Parathyroid adenoma (tissue), 2 donors: ENCODE results near the gene AP5B1.

Experiments
- H2AFZ ChIP-seq: fragments of 300-600 bp; sonication (generic); one replicate; pipeline ENCODE4 v1.7.0; 2017; ENCODE audit warnings: antibody characterized with exemption, mild to moderate bottlenecking
- H3K27ac ChIP-seq: fragments of 300-600 bp; sonication (generic); one replicate; pipeline ENCODE4 v1.7.0; 2017
- H3K27me3 ChIP-seq: fragments of 300-600 bp; sonication (generic); one replicate; pipeline ENCODE4 v1.7.0; 2017; ENCODE audit warnings: low read length; ENCODE audit not compliant: control insufficient read depth, insufficient read depth
- H3K36me3 ChIP-seq: fragments of 300-600 bp; sonication (generic); one replicate; pipeline ENCODE4 v1.7.0; 2017; ENCODE audit warnings: low read length; ENCODE audit not compliant: control insufficient read depth, insufficient read depth
- H3K4me1 ChIP-seq: fragments of 300-600 bp; sonication (generic); one replicate; pipeline ENCODE4 v1.7.0; 2017; ENCODE audit warnings: control low read depth
- H3K4me2 ChIP-seq: fragments of 300-600 bp; sonication (generic); one replicate; pipeline ENCODE4 v1.7.0; 2017; ENCODE audit warnings: low read length
- H3K4me3 ChIP-seq: fragments of 300-600 bp; sonication (generic); one replicate; pipeline ENCODE4 v1.7.0; 2017; ENCODE audit warnings: low read depth, low read length
- H3K79me2 ChIP-seq: fragments of 300-600 bp; sonication (generic); one replicate; pipeline ENCODE4 v1.7.0; 2017; ENCODE audit warnings: control low read depth
- H3K9ac ChIP-seq: fragments of 300-600 bp; sonication (generic); one replicate; pipeline ENCODE4 v1.7.0; 2017; ENCODE audit warnings: mild to moderate bottlenecking
- H3K9me3 ChIP-seq: fragments of 300-600 bp; sonication (generic); one replicate; pipeline ENCODE4 v1.7.0; 2017; ENCODE audit warnings: low read length; ENCODE audit not compliant: control insufficient read depth
- CTCF ChIP-seq: fragments of 300-600 bp; sonication (generic); IDR thresholded peaks from one replicate; pipeline ENCODE4 v1.7.0; 2017; ENCODE audit warnings: antibody characterized with exemption, mild to moderate bottlenecking
- donor health status: primary hyperparathyroidism.

AP5B1 gene

GRCh38 chr11:65809496-65809895 lies 28.7 kb upstream of the AP5B1 start:
- Histone ChIP-seq H3K9ac (no peak overlapping the region), H3K27me3 (no peaks in the 10 kb centered on the region), H3K9me3 (no peaks in the 10 kb centered on the region), H3K36me3 (no peaks in the 10 kb centered on the region), H3K4me3 (no peak overlapping the region), H3K79me2 (no peaks in the 10 kb centered on the region), H3K4me2 (no peak overlapping the region), H2AFZ (no peak overlapping the region), H3K4me1 (no peaks in the 10 kb centered on the region), H3K27ac (no peak overlapping the region)
- no peak for TF ChIP-seq CTCF

GRCh38 chr11:65808744-65809341 lies 28.1 kb upstream of the AP5B1 start:
- no peak for TF ChIP-seq CTCF
- no peak overlapping the region for H3K27ac ChIP-seq
- no peak overlapping the region for H3K4me3 ChIP-seq
- H3K79me2 ChIP-seq: no peaks in the 10 kb centered on the region
- H3K4me1 ChIP-seq: no peaks in the 10 kb centered on the region
- H3K9me3 ChIP-seq: no peaks in the 10 kb centered on the region
- H3K9ac ChIP-seq: no peak overlapping the region
- H3K36me3 ChIP-seq: no peaks in the 10 kb centered on the region
- no peak overlapping the region for H3K4me2 ChIP-seq
- H3K27me3 ChIP-seq: no peaks in the 10 kb centered on the region
- H2AFZ ChIP-seq: no peak overlapping the region

GRCh38 chr11:65806979-65807378 lies 26.2 kb upstream of the AP5B1 start:
- no peak overlapping the region for H3K4me2 ChIP-seq
- no peaks in the 10 kb centered on the region for H3K36me3 ChIP-seq
- no peak overlapping the region for H3K9ac ChIP-seq
- no peak overlapping the region for H3K27ac ChIP-seq
- TF ChIP-seq CTCF: no peak
- no peak overlapping the region for H3K4me3 ChIP-seq
- H3K9me3 ChIP-seq: no peaks in the 10 kb centered on the region
- H3K27me3 ChIP-seq: no peaks in the 10 kb centered on the region
- H2AFZ ChIP-seq: no peak overlapping the region
- H3K4me1 ChIP-seq: no peaks in the 10 kb centered on the region
- H3K79me2 ChIP-seq: no peaks in the 10 kb centered on the region

- no peak for TF ChIP-seq CTCF
- Histone ChIP-seq H3K9ac (no peak overlapping the region), H3K4me3 (no peak overlapping the region), H3K27me3 (no peaks in the 10 kb centered on the region), H3K4me2 (no peak overlapping the region), H2AFZ (no peak overlapping the region), H3K27ac (no peak overlapping the region), H3K79me2 (no peaks in the 10 kb centered on the region), H3K4me1 (no peaks in the 10 kb centered on the region), H3K36me3 (no peaks in the 10 kb centered on the region), H3K9me3 (no peaks in the 10 kb centered on the region)
Observed at GRCh38 chr11:65803797-65804492, 23.2 kb upstream of the AP5B1 start.

DNA sequence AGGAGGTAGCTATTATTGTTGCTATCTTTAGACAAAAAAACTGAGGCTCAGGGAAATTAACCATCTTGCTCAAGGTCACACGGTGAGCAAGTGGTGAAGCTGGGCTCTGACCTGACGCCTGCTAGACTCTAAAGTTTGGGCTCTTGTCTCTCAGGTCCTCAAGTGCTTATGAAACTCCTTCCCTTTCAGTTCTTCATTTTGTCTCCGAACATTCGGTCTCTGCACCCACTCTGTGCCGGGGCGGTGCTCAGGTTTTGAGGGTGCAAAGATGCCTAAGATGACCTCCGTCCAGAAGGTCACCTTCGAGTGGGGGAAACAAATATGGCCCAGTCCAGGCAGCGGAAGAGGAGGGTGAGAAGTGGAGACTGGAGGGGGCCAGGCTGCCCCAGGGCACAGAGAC lies 22.1 kb upstream of the AP5B1 start:
- H3K9ac ChIP-seq: no peak overlapping the region
- no peak for TF ChIP-seq CTCF
- no peaks in the 10 kb centered on the region for H3K9me3 ChIP-seq
- no peaks in the 10 kb centered on the region for H3K79me2 ChIP-seq
- no peaks in the 10 kb centered on the region for H3K27me3 ChIP-seq
- H3K27ac ChIP-seq: no peak overlapping the region
- no peak overlapping the region for H2AFZ ChIP-seq
- H3K4me3 ChIP-seq: no peak overlapping the region
- no peaks in the 10 kb centered on the region for H3K4me1 ChIP-seq
- H3K4me2 ChIP-seq: no peak overlapping the region
- H3K36me3 ChIP-seq: no peaks in the 10 kb centered on the region
